Neural crest cell (in vitro differentiated cells): ENCODE data around the gene ADCY9. TPM values are rescaled to one million over a fixed set of nuclear protein-coding genes. Genes with fewer than 3 reads are reported as not detected.
"Not testable (repeated sequence)": the region's sequence is repeated elsewhere in the genome, so short reads cannot be mapped to it uniquely, and the experiment has no call there.

Source experiments
- DNase-seq: peaks from one replicate; pipeline ENCODE4 v3.0.0; 2021; ENCODE audit warnings: low read depth, mixed read lengths, low spot score
- H3K27ac Mint-ChIP-seq: one replicate; pipeline ENCODE4 v1.8.0; 2021; ENCODE audit warnings: mild to moderate bottlenecking, mixed read lengths; ENCODE audit not compliant: unreplicated experiment
- H3K27me3 Mint-ChIP-seq: 2 replicates; pipeline ENCODE4 v1.8.0; 2021; ENCODE audit warnings: low read depth, mild to moderate bottlenecking, mixed read lengths
- H3K36me3 Mint-ChIP-seq: 2 replicates; pipeline ENCODE4 v1.8.0; 2021; ENCODE audit warnings: low read depth, mild to moderate bottlenecking, mixed read lengths
- H3K4me1 Mint-ChIP-seq: 2 replicates; pipeline ENCODE4 v1.8.0; 2021; ENCODE audit warnings: mixed read lengths
- H3K4me3 Mint-ChIP-seq: one replicate; pipeline ENCODE4 v1.8.0; 2021; ENCODE audit warnings: mild to moderate bottlenecking, mixed read lengths
- H3K9me3 Mint-ChIP-seq: 2 replicates; pipeline ENCODE4 v1.8.0; 2021; ENCODE audit warnings: mixed read lengths
- total RNA-seq: library from RNA; stranded (reverse); gene quantifications from 2 replicates; pipeline ENCODE4 v1.2.1, GENCODE V29; 2021
- TF ChIP-seq, protein P1 (sequence below): fragments of 200-600 bp; sonication (generic); conservative IDR thresholded peaks from 2 replicates; pipeline ENCODE4 v1.5.0; 2021; ENCODE audit warnings: antibody characterized with exemption, mild to moderate bottlenecking

The ADCY9 gene
- total RNA-seq, 1 donor from 2014 or later, result 11.6 TPM

DNA sequence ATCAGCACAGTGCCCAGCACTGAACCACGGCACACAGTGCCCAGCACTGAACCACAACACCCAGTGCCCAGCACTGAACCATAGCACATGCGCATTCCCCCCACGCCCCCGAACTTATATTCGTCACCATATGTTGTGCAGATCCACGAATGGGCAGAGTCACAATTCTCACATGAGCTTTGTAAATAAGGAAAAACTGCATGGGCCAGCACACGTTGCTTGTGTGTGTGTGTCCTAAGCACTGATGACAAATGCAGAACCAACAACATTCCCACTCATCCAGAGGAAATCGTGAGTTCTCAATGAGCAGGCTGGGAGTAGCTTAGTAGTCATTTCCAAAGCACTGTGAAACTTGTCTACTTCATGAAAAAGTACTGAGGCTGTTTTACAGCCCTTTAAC is 70.0 kb downstream of the ADCY9 start:
- peaks cover 2% of the 10 kb centered on the region for H3K36me3 Mint-ChIP-seq
- TF ChIP-seq, protein P1, sequence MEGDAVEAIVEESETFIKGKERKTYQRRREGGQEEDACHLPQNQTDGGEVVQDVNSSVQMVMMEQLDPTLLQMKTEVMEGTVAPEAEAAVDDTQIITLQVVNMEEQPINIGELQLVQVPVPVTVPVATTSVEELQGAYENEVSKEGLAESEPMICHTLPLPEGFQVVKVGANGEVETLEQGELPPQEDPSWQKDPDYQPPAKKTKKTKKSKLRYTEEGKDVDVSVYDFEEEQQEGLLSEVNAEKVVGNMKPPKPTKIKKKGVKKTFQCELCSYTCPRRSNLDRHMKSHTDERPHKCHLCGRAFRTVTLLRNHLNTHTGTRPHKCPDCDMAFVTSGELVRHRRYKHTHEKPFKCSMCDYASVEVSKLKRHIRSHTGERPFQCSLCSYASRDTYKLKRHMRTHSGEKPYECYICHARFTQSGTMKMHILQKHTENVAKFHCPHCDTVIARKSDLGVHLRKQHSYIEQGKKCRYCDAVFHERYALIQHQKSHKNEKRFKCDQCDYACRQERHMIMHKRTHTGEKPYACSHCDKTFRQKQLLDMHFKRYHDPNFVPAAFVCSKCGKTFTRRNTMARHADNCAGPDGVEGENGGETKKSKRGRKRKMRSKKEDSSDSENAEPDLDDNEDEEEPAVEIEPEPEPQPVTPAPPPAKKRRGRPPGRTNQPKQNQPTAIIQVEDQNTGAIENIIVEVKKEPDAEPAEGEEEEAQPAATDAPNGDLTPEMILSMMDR, result no peak
- H3K4me3 Mint-ChIP-seq, result no peak overlapping the region
- no peak overlapping the region for H3K27ac Mint-ChIP-seq
- peaks cover 8% of the 10 kb centered on the region for H3K4me1 Mint-ChIP-seq
- no peaks in the 10 kb centered on the region for H3K27me3 Mint-ChIP-seq
- no peaks in the 10 kb centered on the region for H3K9me3 Mint-ChIP-seq
- no peak for DNase-seq

DNA sequence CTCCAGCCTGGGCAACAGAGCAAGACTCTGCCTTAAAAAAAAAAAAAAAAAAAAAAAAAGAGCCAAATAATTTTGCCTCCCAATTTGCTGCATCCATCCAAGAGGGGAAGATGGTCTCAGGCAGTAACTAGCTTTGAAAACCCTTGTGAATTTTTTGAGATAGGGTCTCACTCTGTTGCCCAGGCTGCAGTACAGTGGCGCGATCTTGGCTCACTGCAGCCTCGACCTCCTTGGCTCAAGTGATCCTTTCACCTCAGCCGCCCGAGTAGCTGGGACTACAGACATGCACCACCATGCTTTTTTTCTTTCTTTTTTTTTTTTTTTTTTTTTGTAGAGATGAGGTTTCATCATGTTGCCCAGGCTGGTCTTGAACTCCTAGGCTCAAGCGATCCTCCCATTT is 70.7 kb downstream of the ADCY9 start:
- H3K9me3 Mint-ChIP-seq, H3K27me3 Mint-ChIP-seq, H3K27ac Mint-ChIP-seq, DNase-seq, H3K36me3 Mint-ChIP-seq, H3K4me3 Mint-ChIP-seq, H3K4me1 Mint-ChIP-seq: not testable (repeated sequence)

DNA sequence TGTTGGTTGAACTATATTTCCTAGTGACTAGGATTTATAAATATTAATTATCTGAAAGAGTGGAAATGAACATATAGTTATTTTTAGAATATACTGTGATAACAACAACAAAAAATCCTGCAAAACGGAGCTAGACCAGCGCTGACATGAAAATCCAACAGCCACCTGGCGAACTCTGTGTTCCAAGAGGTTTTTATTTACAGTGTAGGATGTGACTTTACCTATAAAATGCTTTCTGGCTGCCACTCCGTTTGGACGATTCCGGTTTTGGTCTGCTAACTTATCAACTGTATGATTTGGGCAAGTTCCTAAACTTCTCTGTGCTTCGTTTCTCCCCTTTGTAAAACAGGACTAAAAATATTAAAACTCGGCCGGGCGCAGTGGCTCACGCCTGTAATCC is 73.7 kb downstream of the ADCY9 start:
- H3K4me3 Mint-ChIP-seq, result no peak overlapping the region
- no peak for DNase-seq
- TF ChIP-seq, protein P1, result no peak
- no peaks in the 10 kb centered on the region for H3K36me3 Mint-ChIP-seq
- no peak overlapping the region for H3K27ac Mint-ChIP-seq
- no peaks in the 10 kb centered on the region for H3K27me3 Mint-ChIP-seq
- H3K9me3 Mint-ChIP-seq, result no peaks in the 10 kb centered on the region
- H3K4me1 Mint-ChIP-seq, result peaks cover 8% of the 10 kb centered on the region

DNA sequence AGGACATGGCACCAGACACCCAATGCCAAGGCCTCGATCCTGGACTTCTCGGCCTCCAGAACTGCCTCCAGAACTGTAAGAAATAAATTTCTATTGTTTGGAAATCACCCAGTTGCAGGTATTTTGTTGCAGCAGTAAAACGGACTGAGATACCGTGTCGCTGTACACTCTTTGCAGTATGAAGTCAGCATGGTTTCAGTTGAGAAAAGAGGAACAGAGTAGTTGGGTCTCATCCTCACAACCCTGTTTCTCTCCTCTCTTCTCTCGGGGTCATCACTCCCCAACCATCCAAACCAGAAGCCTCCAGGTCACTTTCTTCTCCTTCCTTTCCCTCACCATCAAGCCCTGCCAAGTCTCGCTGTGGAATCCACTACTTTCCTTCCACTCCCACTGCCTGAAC is 77.8 kb downstream of the ADCY9 start:
- H3K27ac Mint-ChIP-seq, result no peak overlapping the region
- H3K4me1 Mint-ChIP-seq, result no peaks in the 10 kb centered on the region
- no peaks in the 10 kb centered on the region for H3K27me3 Mint-ChIP-seq
- DNase-seq, result no peak
- TF ChIP-seq, protein P1, result no peak
- no peaks in the 10 kb centered on the region for H3K9me3 Mint-ChIP-seq
- no peaks in the 10 kb centered on the region for H3K36me3 Mint-ChIP-seq
- H3K4me3 Mint-ChIP-seq, result no peak overlapping the region

DNA sequence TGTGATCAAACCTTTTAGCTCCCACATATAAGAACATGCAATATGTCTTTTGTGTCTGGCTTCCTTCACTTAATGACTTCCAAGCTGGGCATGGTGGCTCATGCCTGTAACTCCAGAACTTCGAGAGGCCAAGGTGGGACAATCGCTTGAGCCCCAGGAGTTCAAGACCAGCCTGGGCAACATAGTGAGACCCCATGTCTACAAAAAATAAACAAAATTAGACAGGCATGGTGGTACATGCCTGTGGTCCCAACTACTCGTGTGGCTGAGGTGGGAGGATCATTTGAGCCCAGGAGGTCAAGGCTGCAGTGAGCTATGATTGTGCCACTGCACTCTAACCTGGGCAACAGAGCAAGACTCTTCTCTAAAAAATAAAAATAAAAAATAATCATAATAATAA is 79.3 kb downstream of the ADCY9 start:
- not testable (repeated sequence) for H3K9me3 Mint-ChIP-seq, H3K27me3 Mint-ChIP-seq, DNase-seq, H3K4me3 Mint-ChIP-seq, H3K36me3 Mint-ChIP-seq, H3K27ac Mint-ChIP-seq, H3K4me1 Mint-ChIP-seq

DNA sequence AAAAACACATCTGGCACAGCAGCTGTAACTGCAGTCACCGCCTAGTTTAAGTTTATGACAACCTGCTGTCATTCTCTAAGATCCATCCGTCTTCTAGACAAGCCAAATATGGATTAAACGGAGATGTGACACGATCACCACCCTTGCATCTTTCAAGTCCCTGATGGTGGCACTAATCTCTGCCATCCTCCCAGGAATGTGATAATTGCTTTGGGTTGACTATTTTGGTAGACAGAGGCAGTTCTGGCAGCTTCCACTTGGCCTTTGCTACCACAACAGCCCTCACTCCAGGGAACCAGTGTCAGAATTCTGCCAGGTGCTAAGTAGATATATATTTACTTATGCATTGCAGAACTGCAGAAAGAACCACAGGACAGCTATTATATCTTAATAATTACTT is 81.3 kb downstream of the ADCY9 start:
- no peak overlapping the region for H3K4me3 Mint-ChIP-seq
- TF ChIP-seq, protein P1, result no peak
- DNase-seq, result no peak
- no peaks in the 10 kb centered on the region for H3K27me3 Mint-ChIP-seq
- H3K27ac Mint-ChIP-seq, result no peak overlapping the region
- peaks cover 2% of the 10 kb centered on the region for H3K4me1 Mint-ChIP-seq
- peaks cover 3% of the 10 kb centered on the region for H3K36me3 Mint-ChIP-seq
- no peaks in the 10 kb centered on the region for H3K9me3 Mint-ChIP-seq

DNA sequence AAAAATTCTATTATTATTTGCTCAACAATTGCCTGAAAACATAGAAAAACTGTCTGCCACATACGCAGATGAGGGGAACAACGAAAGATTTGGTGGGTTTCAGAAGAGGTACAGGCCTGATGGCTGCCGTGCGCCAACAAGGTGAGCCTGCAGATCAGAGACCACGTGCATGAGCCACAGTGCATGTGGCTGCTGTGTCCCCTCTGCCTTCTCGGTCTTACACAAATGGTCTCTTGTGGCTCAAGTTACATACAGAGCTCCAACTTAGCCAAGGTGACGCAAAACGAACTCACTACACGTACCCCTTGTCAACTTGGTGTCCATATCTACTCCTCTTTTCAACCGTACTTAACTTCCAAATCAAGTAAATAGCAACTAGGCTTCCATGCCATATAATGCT is 82.3 kb downstream of the ADCY9 start:
- Mint-ChIP-seq H3K4me1 (peaks cover 6% of the 10 kb centered on the region), H3K27ac (no peak overlapping the region), H3K4me3 (no peak overlapping the region), H3K36me3 (peaks cover 5% of the 10 kb centered on the region), H3K27me3 (no peaks in the 10 kb centered on the region), H3K9me3 (no peaks in the 10 kb centered on the region)
- no peak for DNase-seq
- TF ChIP-seq, protein P1, result no peak
